GM23248 (cell line): ENCODE measurements around the gene KRCC1.
"Not testable (repeated sequence)": the region's sequence is repeated elsewhere in the genome, so short reads cannot be mapped to it uniquely, and the experiment has no call there.

Experiments used
- EZH2 ChIP-seq: fragments of 200-600 bp; sonication (generic); IDR thresholded peaks from 2 replicates; pipeline ENCODE4 v1.6.1; 2018; ENCODE audit warnings: antibody characterized with exemption, mild to moderate bottlenecking; ENCODE audit not compliant: insufficient read depth, poor library complexity, severe bottlenecking
- EZH2phosphoT487 ChIP-seq: fragments of 200-600 bp; sonication (generic); IDR thresholded peaks from 2 replicates; pipeline ENCODE4 v1.6.1; 2018; ENCODE audit warnings: antibody characterized with exemption, moderate library complexity, mild to moderate bottlenecking, low read depth; ENCODE audit not compliant: insufficient read depth

DNA sequence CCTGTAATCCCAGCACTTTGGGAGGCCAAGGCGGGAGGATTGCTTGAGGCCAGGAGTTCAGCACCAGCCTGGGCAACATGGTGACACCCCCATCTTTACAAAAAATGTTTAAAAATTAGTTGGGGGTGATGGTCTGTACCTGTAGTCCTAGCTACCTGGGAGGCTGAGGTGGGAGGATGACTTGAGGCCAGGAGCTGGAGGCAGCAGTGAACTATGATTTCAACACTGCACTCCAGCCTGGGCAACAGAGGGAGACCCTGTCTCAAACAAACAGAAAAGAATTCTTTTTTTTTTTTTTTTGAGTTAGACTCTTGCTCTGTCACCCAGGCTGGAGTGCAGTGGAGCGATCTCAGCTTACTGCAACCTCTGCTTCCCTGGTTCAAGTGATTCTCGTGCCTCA is 55.1 kb downstream of the KRCC1 start:
- TF ChIP-seq EZH2, EZH2phosphoT487: not testable (repeated sequence)
